Left lung (tissue), 10 donors: ENCODE data around the gene CORO7. TPM values are rescaled to one million over a fixed set of nuclear protein-coding genes. Genes with fewer than 3 reads are reported as not detected.

Source experiments
- ATAC-seq: fragments of 200-7000 bp; cut with Tn5 transposase; one replicate; pipeline ENCODE4 v1.9.1; 2020; ENCODE audit warnings: moderate library complexity
- DNase-seq, 4 donors: peaks; one replicate each; pipeline ENCODE4 v3.0.0-alpha.2; 2013 to 2020
- H3K27ac ChIP-seq, 2 donors: fragments of 200-600 bp; sonication (generic) in 1 of 2; one replicate each; pipeline versions ENCODE4 v1.5.0 to v1.8.0; 2020 to 2021
- H3K27me3 ChIP-seq, 2 donors: fragments of 200-600 bp; sonication (generic) in 1 of 2; one replicate each; pipeline versions ENCODE4 v1.5.0 to v1.8.0; 2020 to 2021
- H3K36me3 ChIP-seq, 2 donors: fragments of 200-600 bp; sonication (generic) in 1 of 2; one replicate each; pipeline versions ENCODE4 v1.5.0 to v1.8.0; 2020 to 2021
- H3K4me1 ChIP-seq, 2 donors: fragments of 200-600 bp; one replicate each; pipeline ENCODE4 v1.8.0; 2021
- H3K4me3 ChIP-seq, 2 donors: fragments of 200-600 bp; sonication (generic) in 1 of 2; one replicate each; pipeline versions ENCODE4 v1.5.0 to v1.8.0; 2020 to 2021; ENCODE audit warnings: mild to moderate bottlenecking in 1 of 2
- H3K9me3 ChIP-seq, 2 donors: fragments of 200-600 bp; sonication (generic) in 1 of 2; one replicate each; pipeline versions ENCODE4 v1.5.0 to v1.8.0; 2020 to 2021
- intact Hi-C, 2 donors: fragments of 100-400 bp; cut with DNase I; formaldehyde crosslinking; loops; one replicate each; pipeline versions ENCODE4 v1.11.2 to v1.14.2; 2022
- polyA plus RNA-seq, 6 donors: library from polyadenylated mRNA; unstranded; fragments of 120-200 nt; gene quantifications; one replicate each; pipeline ENCODE4 v1.2.1, GENCODE V29; 2013; ENCODE audit not compliant: insufficient read length in 6 of 6
- total RNA-seq, 2 donors: library from RNA; stranded (reverse); fragmentation: NEBNext Ultra II Directional; extraction: Animal tissue kit (Norgen Biotek cat#: 25700); gene quantifications; one replicate each; pipeline ENCODE4 v1.2.1, GENCODE V29; 2021
- TF ChIP-seq, protein P1 (sequence below), 2 donors: fragments of 200-600 bp; sonication (generic) in 1 of 2; IDR thresholded peaks; one replicate each; pipeline versions ENCODE4 v1.5.0 to v1.8.0; 2021; ENCODE audit warnings: antibody characterized with exemption in 2 of 2
- donor health status: DM: no; HTN: yes; CAD: no.
- donor health status: DM: no; HTN: no; CAD: no.

Gene CORO7
- total and polyA plus RNA-seq, 8 donors: 15.7 to 81.7 (median 21.6) TPM

DNA sequence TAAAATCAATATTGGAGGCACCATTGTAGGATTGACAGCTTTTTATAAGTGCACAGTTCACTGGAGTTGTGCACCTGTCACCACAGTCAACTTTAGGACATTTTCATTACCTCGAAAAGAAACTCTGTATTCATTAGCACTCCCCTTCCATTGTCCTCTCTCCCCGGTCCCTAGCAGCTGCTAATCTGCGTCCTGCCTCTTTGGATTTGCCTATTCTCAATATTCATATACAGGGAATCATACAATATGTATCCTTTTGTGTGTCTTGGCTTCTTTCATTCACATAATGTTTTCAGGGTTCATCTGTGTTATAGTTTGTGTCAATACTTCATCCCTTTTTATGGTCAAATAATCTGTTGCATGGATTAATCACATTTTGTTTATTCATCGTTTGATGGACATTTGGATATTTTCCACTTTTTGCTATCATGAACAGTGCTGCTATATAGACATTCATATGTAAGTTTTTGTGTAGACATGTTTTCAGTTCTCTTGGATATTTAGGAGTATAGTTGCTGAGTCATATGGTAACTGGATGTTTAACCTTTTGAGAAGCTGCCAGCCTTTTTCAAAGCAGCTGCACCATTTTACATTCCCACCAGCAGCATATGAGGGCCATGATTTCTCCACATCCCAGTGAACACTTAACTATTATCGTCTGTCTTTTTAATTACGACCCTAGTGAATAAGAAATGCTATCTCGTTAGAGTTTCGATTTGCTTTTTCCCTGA lies 19.1 kb upstream of the CORO7 start:
- no peaks in the 10 kb centered on the region for H3K9me3 ChIP-seq
- H3K36me3 ChIP-seq: peaks cover 0 to 91% of the 10 kb centered on the region in 2 donors
- intact Hi-C loops: no loop called here
- no peak for ATAC-seq
- no peaks in the 10 kb centered on the region for H3K27me3 ChIP-seq
- H3K27ac ChIP-seq: no peak overlapping the region
- no peaks in the 10 kb centered on the region for H3K4me1 ChIP-seq
- no peak for DNase-seq
- TF ChIP-seq, protein P1, sequence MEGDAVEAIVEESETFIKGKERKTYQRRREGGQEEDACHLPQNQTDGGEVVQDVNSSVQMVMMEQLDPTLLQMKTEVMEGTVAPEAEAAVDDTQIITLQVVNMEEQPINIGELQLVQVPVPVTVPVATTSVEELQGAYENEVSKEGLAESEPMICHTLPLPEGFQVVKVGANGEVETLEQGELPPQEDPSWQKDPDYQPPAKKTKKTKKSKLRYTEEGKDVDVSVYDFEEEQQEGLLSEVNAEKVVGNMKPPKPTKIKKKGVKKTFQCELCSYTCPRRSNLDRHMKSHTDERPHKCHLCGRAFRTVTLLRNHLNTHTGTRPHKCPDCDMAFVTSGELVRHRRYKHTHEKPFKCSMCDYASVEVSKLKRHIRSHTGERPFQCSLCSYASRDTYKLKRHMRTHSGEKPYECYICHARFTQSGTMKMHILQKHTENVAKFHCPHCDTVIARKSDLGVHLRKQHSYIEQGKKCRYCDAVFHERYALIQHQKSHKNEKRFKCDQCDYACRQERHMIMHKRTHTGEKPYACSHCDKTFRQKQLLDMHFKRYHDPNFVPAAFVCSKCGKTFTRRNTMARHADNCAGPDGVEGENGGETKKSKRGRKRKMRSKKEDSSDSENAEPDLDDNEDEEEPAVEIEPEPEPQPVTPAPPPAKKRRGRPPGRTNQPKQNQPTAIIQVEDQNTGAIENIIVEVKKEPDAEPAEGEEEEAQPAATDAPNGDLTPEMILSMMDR (IDR thresholded peaks at IDR 0.05): no peak
- H3K4me3 ChIP-seq: no peak overlapping the region

DNA sequence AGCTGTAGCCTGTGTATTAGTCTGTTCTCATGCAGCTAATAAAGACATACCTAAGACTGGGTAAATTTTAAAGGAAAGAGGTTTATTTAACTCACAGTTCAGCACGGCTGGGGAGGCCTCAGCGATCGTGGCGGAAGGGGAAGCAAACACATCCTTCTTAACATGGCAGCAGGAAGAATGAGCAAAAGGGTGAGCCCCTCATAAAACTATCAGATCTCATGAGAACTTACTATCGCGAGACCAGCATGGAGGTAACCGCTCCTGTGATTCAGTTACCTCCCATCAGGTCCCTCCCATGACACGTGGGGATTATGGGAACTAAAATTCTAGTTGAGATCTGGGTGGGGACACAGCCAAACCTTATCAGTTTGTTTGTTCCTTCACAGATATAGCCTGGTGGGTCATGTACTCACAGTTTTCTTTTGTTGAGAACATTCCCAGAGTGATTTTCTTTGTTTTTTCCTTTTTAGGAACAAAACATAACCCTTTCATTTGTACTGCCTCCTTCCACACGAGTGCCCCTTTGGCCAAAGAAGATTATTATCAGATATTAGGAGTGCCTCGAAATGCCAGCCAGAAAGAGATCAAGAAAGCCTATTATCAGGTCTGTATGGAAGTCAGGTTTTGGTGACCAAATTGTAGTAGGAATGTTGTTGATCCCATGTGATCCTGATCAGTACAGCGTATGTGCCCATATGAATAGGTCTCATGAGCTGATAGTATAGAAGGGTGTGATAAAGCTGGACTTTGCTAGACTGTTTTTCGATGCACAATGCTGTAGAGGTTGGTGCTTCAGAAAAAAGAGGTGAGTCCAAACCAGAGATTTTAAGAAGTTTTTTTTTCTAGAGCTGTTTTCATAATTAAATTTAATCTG lies 17.8 kb upstream of the CORO7 start:
- no peak for ATAC-seq
- Histone ChIP-seq H3K27ac (no peak overlapping the region), H3K27me3 (no peaks in the 10 kb centered on the region), H3K4me3 (no peak overlapping the region), H3K4me1 (no peaks in the 10 kb centered on the region), H3K36me3 (peaks cover 0 to 80% of the 10 kb centered on the region in 2 donors), H3K9me3 (no peaks in the 10 kb centered on the region)
- DNase-seq: no peak
- TF ChIP-seq, protein P1 (IDR thresholded peaks at IDR 0.05): no peak
- intact Hi-C loops: no loop called here

DNA sequence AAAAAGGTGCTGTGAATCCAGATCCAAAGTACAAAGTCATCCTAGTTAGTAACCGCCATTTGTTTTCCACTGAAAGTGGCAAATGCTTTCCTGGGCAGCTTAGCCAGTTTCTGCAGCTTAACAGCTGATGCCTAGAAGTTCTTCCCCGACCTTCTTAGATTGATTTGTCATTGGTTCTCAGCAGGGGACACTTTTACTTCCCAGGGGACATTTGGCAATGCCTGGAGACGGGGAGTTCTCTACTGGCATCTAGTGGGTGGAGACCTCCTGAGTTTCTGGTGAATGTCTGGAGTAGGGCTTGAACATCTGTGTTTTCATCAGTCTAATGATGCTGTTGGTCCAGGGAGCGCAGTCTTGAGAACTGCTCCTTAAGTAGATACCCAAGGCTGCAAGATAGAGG lies 16.8 kb upstream of the CORO7 start:
- intact Hi-C loops: no loop called here
- no peak overlapping the region for H3K27ac ChIP-seq
- H3K4me1 ChIP-seq: no peaks in the 10 kb centered on the region
- no peak overlapping the region for H3K4me3 ChIP-seq
- H3K36me3 ChIP-seq: peaks cover 0 to 74% of the 10 kb centered on the region in 2 donors
- no peak for ATAC-seq
- TF ChIP-seq, protein P1 (IDR thresholded peaks at IDR 0.05): no peak
- H3K9me3 ChIP-seq: no peaks in the 10 kb centered on the region
- H3K27me3 ChIP-seq: no peaks in the 10 kb centered on the region
- DNase-seq: no peak

DNA sequence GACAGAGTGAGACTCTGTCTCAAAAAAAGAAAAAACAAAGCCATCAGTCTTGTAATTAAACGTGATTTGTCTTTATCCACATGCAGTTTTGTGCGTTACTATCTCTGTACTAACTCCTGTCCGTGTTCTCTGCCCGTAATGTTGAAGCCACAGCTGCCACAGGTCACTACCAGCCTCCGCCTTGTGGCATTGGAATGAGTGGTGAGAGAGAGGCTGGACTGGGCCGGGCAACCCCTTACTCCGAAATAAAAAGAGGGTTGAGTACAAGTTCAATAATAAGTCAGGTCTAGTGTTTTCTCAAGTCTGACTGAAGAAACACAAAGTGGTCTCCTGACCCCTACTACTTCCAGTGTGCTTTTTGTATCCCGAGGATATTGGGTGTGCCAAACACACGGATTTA lies 14.6 kb upstream of the CORO7 start:
- ATAC-seq (no peak), DNase-seq (no peak)
- intact Hi-C loops: no loop called here
- H3K36me3 ChIP-seq: peaks cover 0 to 51% of the 10 kb centered on the region in 2 donors
- H3K4me3 ChIP-seq: no peak overlapping the region
- TF ChIP-seq, protein P1 (IDR thresholded peaks at IDR 0.05): no peak
- H3K9me3 ChIP-seq: no peaks in the 10 kb centered on the region
- no peaks in the 10 kb centered on the region for H3K27me3 ChIP-seq
- H3K27ac ChIP-seq: no peak overlapping the region
- peaks cover 4 to 16% of the 10 kb centered on the region in 2 donors for H3K4me1 ChIP-seq

DNA sequence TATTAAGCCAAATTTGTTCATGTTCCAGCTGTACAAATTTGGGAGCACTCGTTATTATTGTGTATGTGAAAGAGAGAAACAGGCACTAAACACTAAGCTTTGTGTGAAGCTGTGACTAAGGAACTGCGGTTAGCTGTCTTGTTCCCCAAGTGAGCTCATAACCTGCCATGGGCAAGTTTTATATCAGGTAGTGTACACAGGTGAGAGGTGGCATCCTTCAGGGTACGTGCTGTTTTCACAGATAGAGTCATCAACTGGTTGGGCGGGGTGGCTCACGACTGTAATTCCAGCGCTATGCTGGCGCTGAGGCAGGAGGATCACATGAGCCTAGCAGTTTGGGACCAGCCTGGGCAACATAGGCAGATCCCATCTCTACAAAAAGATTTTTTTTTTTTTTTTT lies 12.1 kb upstream of the CORO7 start:
- no peak for DNase-seq
- Histone ChIP-seq H3K4me3 (no peak overlapping the region), H3K9me3 (no peaks in the 10 kb centered on the region), H3K27ac (no peak overlapping the region), H3K4me1 (peaks cover 9 to 25% of the 10 kb centered on the region in 2 donors), H3K36me3 (peaks cover 0 to 29% of the 10 kb centered on the region in 2 donors), H3K27me3 (no peaks in the 10 kb centered on the region)
- TF ChIP-seq, protein P1 (IDR thresholded peaks at IDR 0.05): no peak
- intact Hi-C loops: no loop called here
- ATAC-seq: no peak
